ENCODE data around the gene NET1. TPM values are rescaled to one million over a fixed set of nuclear protein-coding genes. Genes with fewer than 3 reads are reported as not detected.
A peak's percentile ranks its signal among the peaks of the same experiment; 100 is the strongest.
"Not testable (repeated sequence)": the region's sequence is repeated elsewhere in the genome, so short reads cannot be mapped to it uniquely, and the experiment has no call there.

NET1 gene
- total RNA-seq, 1 experiment from 2014 or later: 9.3 TPM

DNA sequence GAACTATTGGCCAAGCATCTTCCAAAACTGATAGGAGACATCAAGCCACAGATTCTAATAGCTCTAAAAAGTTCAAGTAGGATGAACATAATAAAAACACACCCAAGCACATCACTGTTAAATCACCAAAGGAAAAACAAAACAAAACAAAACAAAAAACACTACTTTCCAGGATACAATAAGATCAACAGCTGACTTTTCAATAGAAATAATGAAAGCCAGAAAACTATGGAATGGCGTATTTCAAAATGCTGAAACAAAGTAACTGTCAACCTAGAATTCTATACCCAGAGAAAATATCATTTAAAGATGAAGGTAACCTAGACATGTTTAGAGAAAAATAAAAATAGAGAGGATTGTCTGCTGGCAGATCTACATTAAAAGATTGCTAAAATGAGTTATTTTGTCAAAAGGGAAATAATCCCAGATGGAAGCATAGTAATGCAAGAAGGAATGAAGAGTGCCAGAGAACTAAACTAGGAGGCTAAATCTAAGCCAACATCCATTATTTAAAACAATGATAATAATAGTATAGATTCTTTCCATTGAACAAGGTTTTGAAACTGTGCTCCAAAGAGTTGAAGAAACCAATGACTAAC lies 21.7 kb upstream of the NET1 start:
- H3K4me3 ChIP-seq: no peak overlapping the region
- no peaks in the 10 kb centered on the region for H3K27me3 ChIP-seq
- no peak for DNase-seq
- no peaks in the 10 kb centered on the region for H3K36me3 ChIP-seq
- H3K9me3 ChIP-seq: peaks cover 23% of the 10 kb centered on the region

DNA sequence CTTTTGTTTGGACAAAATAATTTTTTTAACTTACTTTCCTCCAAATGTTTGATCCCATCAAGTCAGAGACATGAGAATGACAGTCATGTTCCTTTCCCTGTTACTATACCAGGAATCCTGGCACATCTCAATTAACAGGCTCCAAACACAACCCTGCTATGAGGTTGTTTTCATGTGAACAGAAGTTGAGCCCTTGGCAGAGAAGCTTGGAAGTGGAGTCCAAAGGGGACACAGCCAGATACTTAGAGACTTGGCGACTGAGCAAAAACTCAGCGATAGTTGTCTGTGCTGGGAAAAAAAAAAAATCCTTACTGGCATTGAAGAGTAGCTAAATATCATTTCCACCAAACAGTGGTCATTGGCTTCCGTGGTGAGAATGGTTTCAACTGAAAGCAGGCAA lies 20.6 kb upstream of the NET1 start:
- DNase-seq: no peak
- no peak overlapping the region for H3K4me3 ChIP-seq
- no peaks in the 10 kb centered on the region for H3K27me3 ChIP-seq
- no peaks in the 10 kb centered on the region for H3K36me3 ChIP-seq
- peaks cover 23% of the 10 kb centered on the region for H3K9me3 ChIP-seq

DNA sequence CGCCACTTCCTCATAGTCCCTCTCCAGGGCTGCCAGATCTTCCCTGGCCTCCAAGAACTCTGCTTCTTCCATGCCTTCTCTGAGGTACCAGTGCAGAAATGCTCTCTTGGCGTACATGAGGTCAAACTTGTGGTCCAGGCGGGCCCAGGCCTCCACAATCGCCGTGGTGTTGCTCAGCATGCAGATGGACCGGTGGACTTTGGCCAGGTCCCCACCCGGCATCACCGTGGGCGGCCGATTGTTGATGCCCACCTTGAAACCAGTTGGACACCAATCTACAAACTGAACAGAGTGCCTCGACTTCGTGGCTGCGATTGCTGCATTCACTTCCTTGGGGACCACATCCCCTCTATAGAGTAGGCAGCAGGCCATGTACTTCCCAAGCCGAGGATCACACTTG lies 18.8 kb upstream of the NET1 start:
- peaks cover 23% of the 10 kb centered on the region for H3K9me3 ChIP-seq
- no peak overlapping the region for H3K4me3 ChIP-seq
- H3K27me3 ChIP-seq: no peaks in the 10 kb centered on the region
- no peaks in the 10 kb centered on the region for H3K36me3 ChIP-seq
- no peak for DNase-seq

DNA sequence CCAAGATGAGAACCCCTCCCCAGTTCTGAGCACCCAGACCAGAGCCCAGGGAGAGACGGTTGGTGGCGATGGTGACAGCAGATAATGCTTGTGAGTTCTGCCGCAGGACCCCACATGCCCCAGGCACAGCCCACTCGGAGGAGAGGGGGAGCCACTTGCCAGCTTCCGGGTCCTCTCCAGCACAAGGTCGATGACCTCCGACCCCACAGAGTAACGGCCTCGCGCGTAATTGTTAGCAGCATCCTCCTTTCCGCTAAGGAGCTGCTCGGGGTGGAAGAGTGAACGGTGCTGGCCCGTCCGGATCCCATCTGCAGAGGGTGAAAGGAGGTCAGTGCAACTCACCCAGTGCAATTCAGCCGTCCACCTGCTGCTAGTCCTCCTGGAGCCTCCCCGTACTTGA lies 17.2 kb upstream of the NET1 start:
- no peaks in the 10 kb centered on the region for H3K36me3 ChIP-seq
- H3K4me3 ChIP-seq: no peak overlapping the region
- no peak for DNase-seq
- no peaks in the 10 kb centered on the region for H3K27me3 ChIP-seq
- peaks cover 16% of the 10 kb centered on the region for H3K9me3 ChIP-seq

DNA sequence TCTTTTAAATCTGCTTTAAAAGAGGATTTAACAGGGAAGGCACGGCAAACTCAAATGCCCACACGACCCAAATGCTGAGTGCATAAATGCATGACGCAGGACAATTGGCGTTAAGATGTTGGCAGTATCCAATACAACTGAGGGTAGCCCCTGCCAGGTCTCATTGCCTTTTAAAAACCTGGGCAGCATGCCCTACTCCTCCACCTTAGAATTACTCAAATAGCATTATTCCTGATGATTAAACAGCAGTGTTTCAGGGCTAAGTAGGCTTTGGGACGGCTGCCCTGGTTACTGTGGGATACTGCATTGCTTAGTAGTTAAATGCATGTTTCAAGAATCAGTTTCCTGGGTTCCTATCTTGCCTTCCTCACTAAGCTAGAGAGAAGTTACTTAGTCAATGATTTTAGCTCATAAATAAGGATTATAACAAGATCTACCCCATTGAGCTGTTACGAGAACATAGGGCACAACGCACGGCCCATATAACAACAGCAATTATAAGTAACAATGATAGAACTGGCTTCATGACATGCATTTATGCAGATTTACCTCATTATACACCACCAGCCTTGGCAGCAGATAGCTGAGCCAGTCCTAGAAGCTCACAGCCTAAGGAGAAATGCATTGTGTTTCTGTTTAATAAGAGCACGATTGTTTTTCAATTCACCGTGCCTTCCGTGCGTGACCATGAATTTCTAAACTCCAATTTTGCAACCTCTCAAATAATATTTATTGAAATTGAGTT lies 15.6 kb upstream of the NET1 start:
- Histone ChIP-seq H3K4me3 (no peak overlapping the region), H3K9me3 (peaks cover 3% of the 10 kb centered on the region)
- DNase-seq: peak; percentile 90

GRCh38 chr10:5399332-5399731 lies 13.0 kb upstream of the NET1 start:
- H3K9me3 ChIP-seq: no peaks in the 10 kb centered on the region
- no peak for DNase-seq
- no peaks in the 10 kb centered on the region for H3K36me3 ChIP-seq
- no peaks in the 10 kb centered on the region for H3K27me3 ChIP-seq
- no peak overlapping the region for H3K4me3 ChIP-seq

More for the DNA sequence above, 15.6 kb upstream of the NET1 start:
- H3K36me3 ChIP-seq: no peaks in the 10 kb centered on the region
- no peaks in the 10 kb centered on the region for H3K27me3 ChIP-seq

DNA sequence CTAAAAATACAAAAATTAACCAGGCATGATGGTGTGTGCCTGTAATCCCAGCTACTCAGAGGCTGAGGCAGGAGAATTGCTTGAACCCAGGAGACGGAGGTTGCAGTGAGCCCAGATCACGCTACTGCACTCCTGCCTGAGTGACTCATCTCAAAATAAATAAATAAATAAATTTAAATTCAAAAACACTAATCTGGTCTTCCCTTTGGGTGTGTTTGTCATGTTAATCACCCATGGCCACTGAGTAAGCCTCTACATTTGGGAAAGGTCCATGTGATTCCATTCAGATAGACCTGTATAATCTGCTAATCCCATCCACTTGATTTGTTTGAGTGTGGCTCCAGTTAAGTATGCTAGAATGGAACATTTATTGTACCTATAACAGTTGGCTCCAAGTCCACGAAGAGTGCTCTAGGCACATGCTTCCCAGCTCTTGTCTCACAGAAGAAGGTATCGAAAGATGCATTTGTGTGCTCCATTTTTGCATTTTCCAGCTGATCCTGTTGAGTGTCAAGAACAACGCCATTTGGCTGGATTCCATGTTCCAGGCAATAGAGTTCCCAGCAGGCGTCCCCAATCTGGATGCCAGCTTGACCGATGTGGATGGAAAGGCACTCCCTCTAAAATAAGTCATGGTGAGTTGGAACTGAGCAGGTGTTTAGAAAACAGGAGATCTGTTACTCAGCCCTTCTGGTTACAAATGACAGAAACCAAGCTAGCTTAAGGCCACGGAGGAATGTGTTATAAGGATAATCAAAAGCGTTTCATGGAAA lies 11.7 kb upstream of the NET1 start:
- DNase-seq: no peak
- Histone ChIP-seq H3K9me3 (no peaks in the 10 kb centered on the region), H3K36me3 (no peaks in the 10 kb centered on the region), H3K4me3 (no peak overlapping the region), H3K27me3 (no peaks in the 10 kb centered on the region)

DNA sequence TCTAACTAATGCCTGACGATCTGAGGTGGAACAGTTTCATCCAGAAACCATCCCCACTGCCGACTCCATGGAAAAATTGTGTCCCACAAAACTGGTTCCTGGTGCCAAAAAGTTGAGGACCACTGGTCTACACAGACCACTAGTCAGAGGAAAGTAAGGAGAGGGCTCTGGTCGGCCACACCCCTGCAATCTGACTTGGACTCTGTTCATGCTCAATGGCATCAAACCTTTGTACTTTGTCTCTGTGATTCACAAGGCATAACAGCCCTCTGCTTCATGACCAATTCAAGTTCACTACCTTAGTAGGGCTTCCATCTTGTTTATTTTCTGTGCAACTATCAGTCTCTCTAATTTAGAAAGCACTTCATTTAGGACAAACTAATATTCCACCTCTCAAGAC lies 9.6 kb upstream of the NET1 start:
- H3K27me3 ChIP-seq: no peaks in the 10 kb centered on the region
- no peak for DNase-seq
- H3K9me3 ChIP-seq: no peaks in the 10 kb centered on the region
- H3K4me3 ChIP-seq: no peak overlapping the region
- H3K36me3 ChIP-seq: no peaks in the 10 kb centered on the region

- H3K4me3 ChIP-seq: no peak within 1 kb of the TSS
- no peak for DNase-seq
- no peaks in the 10 kb centered on the region for H3K9me3 ChIP-seq
- H3K27me3 ChIP-seq: no peaks in the 10 kb centered on the region
- H3K36me3 ChIP-seq: no peaks in the 10 kb centered on the region
These were observed 7.9 kb upstream of the NET1 start, which contains the start of gene TUBAL3 for GRCh38 chr10:5404208-5405041. TSS of gene TUBAL3 (minus strand) at chr10:5404828. CDS start at chr10:5404792, 36 bp downstream.

GRCh38 chr10:5406918-5407317 lies 5.4 kb upstream of the NET1 start:
- H3K9me3 ChIP-seq: no peaks in the 10 kb centered on the region
- DNase-seq: no peak
- no peaks in the 10 kb centered on the region for H3K27me3 ChIP-seq
- no peak overlapping the region for H3K4me3 ChIP-seq
- no peaks in the 10 kb centered on the region for H3K36me3 ChIP-seq

DNA sequence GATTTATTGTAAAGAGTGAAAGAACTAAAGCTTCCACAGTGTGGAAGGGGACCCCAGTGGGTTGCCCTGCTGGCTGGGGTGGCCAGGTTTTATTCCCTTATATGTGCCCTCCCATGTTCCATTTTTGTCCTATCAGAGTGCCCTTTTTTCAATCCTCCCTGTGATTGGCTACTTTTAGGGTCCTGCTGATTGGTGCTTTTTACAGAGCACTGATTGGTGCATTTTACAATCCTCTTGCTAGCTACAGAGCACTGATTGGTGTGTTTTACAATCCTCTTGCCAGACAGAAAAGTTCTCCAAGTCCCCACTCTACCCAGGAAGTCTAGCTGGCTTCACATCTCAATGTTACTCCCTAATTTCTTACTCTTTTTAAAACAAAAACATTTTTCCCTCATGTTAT lies 1.6 kb upstream of the NET1 start:
- H3K36me3 ChIP-seq, H3K4me3 ChIP-seq, H3K27me3 ChIP-seq, DNase-seq, H3K9me3 ChIP-seq: not testable (repeated sequence)

DNA sequence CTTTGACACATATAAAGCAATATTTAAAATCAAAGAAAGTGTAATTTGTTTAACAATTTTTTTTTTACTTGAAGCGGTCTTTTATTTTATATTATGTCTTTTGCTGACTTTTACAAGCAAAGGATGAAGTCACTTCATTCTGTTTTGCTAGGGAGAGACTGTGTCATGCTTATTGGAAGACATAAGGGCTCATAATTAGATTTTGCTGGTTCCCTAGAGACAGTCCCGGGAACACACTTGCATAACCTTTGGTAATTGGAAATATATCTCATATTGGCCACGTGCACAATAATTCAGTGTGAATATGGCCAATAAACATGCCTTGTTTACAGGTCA lies 448 bp upstream of the NET1 start:
- peak overlapping the region; percentile 92 for H3K4me3 ChIP-seq
- no peaks in the 10 kb centered on the region for H3K9me3 ChIP-seq
- H3K27me3 ChIP-seq: no peaks in the 10 kb centered on the region
- H3K36me3 ChIP-seq: peaks cover 9% of the 10 kb centered on the region; the same call in 1 of the 2 replicates
- no peak for DNase-seq

GRCh38 chr10:5413012-5413938 lies 918 bp downstream of the NET1 start:
- H3K36me3 ChIP-seq: peaks cover 11% of the 10 kb centered on the region
- H3K4me3 ChIP-seq: peak overlapping the region; percentile 92
- H3K27me3 ChIP-seq: no peaks in the 10 kb centered on the region
- peak; percentile 36 for DNase-seq
- H3K9me3 ChIP-seq: peaks cover 9% of the 10 kb centered on the region

DNA sequence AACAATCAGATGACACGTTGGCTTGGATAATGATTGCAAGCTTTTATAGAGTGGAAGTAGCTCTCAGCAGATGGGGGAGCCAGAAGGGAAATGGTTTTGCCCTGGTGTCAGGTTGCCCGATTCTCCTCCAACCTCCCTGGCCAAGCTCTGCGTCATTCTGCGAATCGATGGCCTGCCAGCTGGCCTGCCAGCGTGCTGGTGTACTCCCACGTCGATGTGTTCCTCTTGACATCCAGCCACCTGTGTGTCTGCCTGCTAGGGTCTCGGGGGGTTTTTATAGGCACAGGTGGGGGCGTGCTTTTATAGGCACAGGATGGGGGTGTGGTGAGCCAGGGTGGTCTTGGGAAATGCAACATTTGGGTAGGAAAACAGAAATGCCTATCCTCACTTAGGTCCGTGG lies 4.6 kb downstream of the NET1 start:
- Histone ChIP-seq H3K27me3 (no peaks in the 10 kb centered on the region), H3K4me3 (no peak overlapping the region), H3K9me3 (peaks cover 27% of the 10 kb centered on the region), H3K36me3 (peaks cover 19% of the 10 kb centered on the region)
- DNase-seq: peak; percentile 71

- no peak for DNase-seq
- Histone ChIP-seq H3K27me3 (no peaks in the 10 kb centered on the region), H3K9me3 (peaks cover 27% of the 10 kb centered on the region), H3K4me3 (no peak overlapping the region), H3K36me3 (peaks cover 19% of the 10 kb centered on the region)
These were observed 6.2 kb downstream of the NET1 start for GRCh38 chr10:5418584-5418983.

Measured in MG63 (cell line).